Forelimb muscle (tissue), 1 donor: ENCODE results near the gene NCSTN. TPM values are rescaled to one million over a fixed set of nuclear protein-coding genes. Genes with fewer than 3 reads are reported as not detected.

ENCODE experiments used
- DNase-seq: peaks from one replicate; pipeline ENCODE4 v3.0.0-alpha.2; 2013; ENCODE audit warnings: low read depth
- polyA plus RNA-seq: library from polyadenylated mRNA; unstranded; fragments of 120-200 nt; gene quantifications from one replicate; pipeline ENCODE4 v1.2.1, GENCODE V29; 2013; ENCODE audit not compliant: insufficient read length

NCSTN gene
- polyA plus RNA-seq, 1 donor, result 95.4 TPM

- DNase-seq, result no peak
Measured at GRCh38 chr1:160405331-160405877, 62.2 kb downstream of the NCSTN start.

- DNase-seq, result no peak
Measured at GRCh38 chr1:160406131-160406968, 63.2 kb downstream of the NCSTN start.

- no peak for DNase-seq
Measured at GRCh38 chr1:160407839-160408801, 64.9 kb downstream of the NCSTN start.

Other genes with a start within 250 kb of the NCSTN start
- 16.7 TPM for gene IGSF8, start 244.8 kb upstream of the NCSTN start, polyA plus RNA-seq
- gene ATP1A2, start 227.6 kb upstream of the NCSTN start, polyA plus RNA-seq, result 81.8 TPM
- 2.8 TPM for gene ATP1A4, start 191.8 kb upstream of the NCSTN start, polyA plus RNA-seq
- 1,211 TPM for gene CASQ1, start 152.8 kb upstream of the NCSTN start, polyA plus RNA-seq
- 115 TPM for gene PEA15, start 138.0 kb upstream of the NCSTN start, polyA plus RNA-seq
- 110 TPM for gene DCAF8, start 80.8 kb upstream of the NCSTN start, polyA plus RNA-seq
- gene PEX19, start 58.2 kb upstream of the NCSTN start, polyA plus RNA-seq, result 43.2 TPM
- gene COPA, start 133 bp upstream of the NCSTN start, polyA plus RNA-seq, result 126 TPM
- gene NHLH1, start 23.7 kb downstream of the NCSTN start, polyA plus RNA-seq, result 0.59 TPM
- 8.6 TPM for gene VANGL2, start 57.2 kb downstream of the NCSTN start, polyA plus RNA-seq
- 0.16 TPM for gene SLAMF6, start 179.9 kb downstream of the NCSTN start, polyA plus RNA-seq
- 1.5 TPM for gene CD84, start 236.1 kb downstream of the NCSTN start, polyA plus RNA-seq